Tibial nerve (tissue), 3 donors: ENCODE measurements around the gene RAB11FIP4.

ENCODE experiments used
- POLR2A ChIP-seq, 2 donors: fragments of 450-650 bp; IDR thresholded peaks; one replicate each; pipeline ENCODE4 v1.6.1; 2017; ENCODE audit warnings: antibody characterized with exemption in 2 of 2, mild to moderate bottlenecking in 2 of 2, moderate library complexity in 2 of 2
- TF ChIP-seq, protein P1 (sequence below), 5 experiments: fragments of 200-600 bp in 3 of 5; fragments of 450-650 bp in 2 of 5; sonication (generic) in 3 of 5; IDR thresholded peaks; one replicate each; pipeline ENCODE4 v1.5.1; 2016 to 2019; ENCODE audit warnings: antibody characterized with exemption in 5 of 5, mild to moderate bottlenecking in 3 of 5, moderate library complexity in 2 of 5

GRCh38 chr17:31549121-31549524 is 157.6 kb downstream of the RAB11FIP4 start:
- TF ChIP-seq, protein P1, sequence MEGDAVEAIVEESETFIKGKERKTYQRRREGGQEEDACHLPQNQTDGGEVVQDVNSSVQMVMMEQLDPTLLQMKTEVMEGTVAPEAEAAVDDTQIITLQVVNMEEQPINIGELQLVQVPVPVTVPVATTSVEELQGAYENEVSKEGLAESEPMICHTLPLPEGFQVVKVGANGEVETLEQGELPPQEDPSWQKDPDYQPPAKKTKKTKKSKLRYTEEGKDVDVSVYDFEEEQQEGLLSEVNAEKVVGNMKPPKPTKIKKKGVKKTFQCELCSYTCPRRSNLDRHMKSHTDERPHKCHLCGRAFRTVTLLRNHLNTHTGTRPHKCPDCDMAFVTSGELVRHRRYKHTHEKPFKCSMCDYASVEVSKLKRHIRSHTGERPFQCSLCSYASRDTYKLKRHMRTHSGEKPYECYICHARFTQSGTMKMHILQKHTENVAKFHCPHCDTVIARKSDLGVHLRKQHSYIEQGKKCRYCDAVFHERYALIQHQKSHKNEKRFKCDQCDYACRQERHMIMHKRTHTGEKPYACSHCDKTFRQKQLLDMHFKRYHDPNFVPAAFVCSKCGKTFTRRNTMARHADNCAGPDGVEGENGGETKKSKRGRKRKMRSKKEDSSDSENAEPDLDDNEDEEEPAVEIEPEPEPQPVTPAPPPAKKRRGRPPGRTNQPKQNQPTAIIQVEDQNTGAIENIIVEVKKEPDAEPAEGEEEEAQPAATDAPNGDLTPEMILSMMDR (IDR thresholded peaks at IDR 0.05), result no peak
- no peak for TF ChIP-seq POLR2A (IDR thresholded peaks at IDR 0.05)
